ES-I3 (cell line): Measurements from ENCODE around the gene ZNF181.
A peak's percentile ranks its signal among the peaks of the same experiment; 100 is the strongest.
"Not testable (repeated sequence)": the region's sequence is repeated elsewhere in the genome, so short reads cannot be mapped to it uniquely, and the experiment has no call there.

Experiments used
- H3K36me3 ChIP-seq: 2 replicates; pipeline ENCODE4 v1.6.1; 2013; ENCODE audit warnings: mild to moderate bottlenecking, low read length, control low read depth, moderate library complexity; ENCODE audit not compliant: insufficient read depth
- H3K4me1 ChIP-seq: 2 replicates; pipeline ENCODE4 v1.6.1; 2013; ENCODE audit warnings: mild to moderate bottlenecking, control low read depth, low read length; ENCODE audit not compliant: insufficient read depth
- H3K9ac ChIP-seq: 2 replicates; pipeline ENCODE4 v1.6.1; 2013; ENCODE audit warnings: low read depth, mild to moderate bottlenecking, low read length, moderate library complexity
- H3K9me3 ChIP-seq: 2 replicates; pipeline ENCODE4 v1.6.1; 2013; ENCODE audit warnings: mild to moderate bottlenecking, low read length, moderate library complexity; ENCODE audit not compliant: control insufficient read depth, insufficient read depth

ZNF181 gene

GRCh38 chr19:34733746-34734536, at the start of gene ZNF181:
ZNF181 (plus strand) TSS chr19:34734243; CDS start chr19:34735038, 795 bp downstream.
- no peaks in the 10 kb centered on the region for H3K9me3 ChIP-seq
- H3K4me1 ChIP-seq, result no peaks in the 10 kb centered on the region
- no peaks in the 10 kb centered on the region for H3K36me3 ChIP-seq
- peak within 1 kb of the TSS; percentile 93 for H3K9ac ChIP-seq

GRCh38 chr19:34685266-34685665, 48.8 kb upstream of the ZNF181 start:
- not testable (repeated sequence) for H3K9ac ChIP-seq, H3K4me1 ChIP-seq
- H3K9me3 ChIP-seq, result peaks cover 16% of the 10 kb centered on the region
- H3K36me3 ChIP-seq, result peaks cover 13% of the 10 kb centered on the region; the same call in 1 of the 2 replicates

- peaks cover 10% of the 10 kb centered on the region; the same call in 1 of the 2 replicates for H3K36me3 ChIP-seq
- H3K9ac ChIP-seq, result no peak overlapping the region
- no peaks in the 10 kb centered on the region for H3K4me1 ChIP-seq
- H3K9me3 ChIP-seq, result peaks cover 14% of the 10 kb centered on the region
These were observed 47.6 kb upstream of the ZNF181 start for GRCh38 chr19:34686455-34686854.

- no peak overlapping the region for H3K9ac ChIP-seq
- peaks cover 9% of the 10 kb centered on the region; the same call in 1 of the 2 replicates for H3K36me3 ChIP-seq
- no peaks in the 10 kb centered on the region for H3K4me1 ChIP-seq
- peaks cover 10% of the 10 kb centered on the region; the same call in 1 of the 2 replicates for H3K9me3 ChIP-seq
These were observed 46.7 kb upstream of the ZNF181 start for GRCh38 chr19:34687348-34687747.

- Histone ChIP-seq H3K4me1 (no peaks in the 10 kb centered on the region), H3K9me3 (peaks cover 8% of the 10 kb centered on the region; the same call in 1 of the 2 replicates), H3K9ac (no peak overlapping the region), H3K36me3 (peaks cover 6% of the 10 kb centered on the region; the same call in 1 of the 2 replicates)
These were observed 45.5 kb upstream of the ZNF181 start for GRCh38 chr19:34688592-34688991.

- peaks cover 3% of the 10 kb centered on the region; the same call in 1 of the 2 replicates for H3K9me3 ChIP-seq
- no peaks in the 10 kb centered on the region for H3K36me3 ChIP-seq
- H3K4me1 ChIP-seq, result no peaks in the 10 kb centered on the region
- no peak overlapping the region for H3K9ac ChIP-seq
These were observed 43.7 kb upstream of the ZNF181 start for GRCh38 chr19:34690372-34690771.

- H3K36me3 ChIP-seq, result no peaks in the 10 kb centered on the region
- H3K9me3 ChIP-seq, result no peaks in the 10 kb centered on the region
- H3K9ac ChIP-seq, result no peak overlapping the region
- no peaks in the 10 kb centered on the region for H3K4me1 ChIP-seq
These were observed 41.5 kb upstream of the ZNF181 start for GRCh38 chr19:34692549-34692948.

GRCh38 chr19:34707661-34708060, 26.4 kb upstream of the ZNF181 start:
- Histone ChIP-seq H3K36me3 (no peaks in the 10 kb centered on the region), H3K9me3 (no peaks in the 10 kb centered on the region), H3K9ac (no peak overlapping the region), H3K4me1 (no peaks in the 10 kb centered on the region)

- Histone ChIP-seq H3K4me1 (no peaks in the 10 kb centered on the region), H3K36me3 (no peaks in the 10 kb centered on the region), H3K9ac (no peak overlapping the region), H3K9me3 (peaks cover 12% of the 10 kb centered on the region)
These were observed 22.2 kb upstream of the ZNF181 start for GRCh38 chr19:34711890-34712289.

- Histone ChIP-seq H3K9me3 (peaks cover 12% of the 10 kb centered on the region), H3K4me1 (no peaks in the 10 kb centered on the region), H3K36me3 (no peaks in the 10 kb centered on the region), H3K9ac (no peak overlapping the region)
These were observed 21.4 kb upstream of the ZNF181 start for GRCh38 chr19:34712395-34713261.

- Histone ChIP-seq H3K9ac (no peak overlapping the region), H3K4me1 (no peaks in the 10 kb centered on the region), H3K9me3 (peaks cover 12% of the 10 kb centered on the region), H3K36me3 (no peaks in the 10 kb centered on the region)
These were observed 20.8 kb upstream of the ZNF181 start for GRCh38 chr19:34713262-34713637.

- Histone ChIP-seq H3K9me3 (peaks cover 12% of the 10 kb centered on the region), H3K36me3 (no peaks in the 10 kb centered on the region), H3K9ac (no peak overlapping the region), H3K4me1 (no peaks in the 10 kb centered on the region)
These were observed 18.7 kb upstream of the ZNF181 start for GRCh38 chr19:34715357-34715756.

- Histone ChIP-seq H3K36me3 (no peaks in the 10 kb centered on the region), H3K4me1 (no peaks in the 10 kb centered on the region), H3K9ac (no peak overlapping the region), H3K9me3 (no peaks in the 10 kb centered on the region)
These were observed 11.7 kb upstream of the ZNF181 start for GRCh38 chr19:34722353-34722752.

- H3K4me1 ChIP-seq, result no peaks in the 10 kb centered on the region
- no peak overlapping the region for H3K9ac ChIP-seq
- H3K36me3 ChIP-seq, result no peaks in the 10 kb centered on the region
- H3K9me3 ChIP-seq, result peaks cover 2% of the 10 kb centered on the region; the same call in 1 of the 2 replicates
These were observed 8.6 kb upstream of the ZNF181 start for GRCh38 chr19:34725400-34725799.
